ENCODE measurements around the gene PTCH2. TPM values are rescaled to one million over a fixed set of nuclear protein-coding genes. Genes with fewer than 3 reads are reported as not detected.

Gene PTCH2
- total and polyA plus RNA-seq, 2 of the 13 experiments (the other 11 are each of a cell fraction or from before 2014, with no cell fraction given), result 0.60 to 1.5 TPM

GRCh38 chr1:44808063-44808937 is 34.8 kb downstream of the PTCH2 start, which contains the start of gene BTBD19 (continued):
- peak; percentile 45 for TF ChIP-seq ZEB1 (IDR thresholded peaks at IDR 0.05; ENCODE audit: insufficient replicate concordance, low read depth)
- peak; percentile 46 for TF ChIP-seq PHF8 (CRISPR knock-in tag; IDR thresholded peaks at IDR 0.05)
- TF ChIP-seq IKZF5 (CRISPR knock-in tag; IDR thresholded peaks at IDR 0.05), result peak; percentile 46; the same call in 1 of the 2 replicates
- no peak for TF ChIP-seq ZNF879 (CRISPR knock-in tag; IDR thresholded peaks at IDR 0.05)
- no peak for TF ChIP-seq DMTF1 (CRISPR knock-in tag; IDR thresholded peaks at IDR 0.05)
- no peak for TF ChIP-seq JUNB (CRISPR knock-in tag; IDR thresholded peaks at IDR 0.05; ENCODE audit: borderline replicate concordance)
- TF ChIP-seq POLR2AphosphoS5 (IDR thresholded peaks at IDR 0.05; ENCODE audit: low read depth, low read length), result no peak; the same call in 1 of the 2 replicates
- TF ChIP-seq ZNF333 (CRISPR knock-in tag; IDR thresholded peaks at IDR 0.05; ENCODE audit: borderline replicate concordance), result no peak
- peak in 1 of 2 experiments; percentile 16; a peak in 1 of 4 replicates for TF ChIP-seq HMGXB4 (CRISPR knock-in tag; IDR thresholded peaks at IDR 0.05; ENCODE audit: borderline replicate concordance in 1 of 2, low read depth in 1 of 2)
- no peak; the same call in 1 of the 2 replicates for TF ChIP-seq PPARG (CRISPR knock-in tag; conservative IDR thresholded peaks at IDR 0.05)
- no peak for TF ChIP-seq MAFK (conservative IDR thresholded peaks at IDR 0.05 in 1 of 2, IDR thresholded peaks at IDR 0.05 in 1 of 2; ENCODE audit: low read length in 2 of 2)
- no peak for TF ChIP-seq ZNF138 (CRISPR knock-in tag; IDR thresholded peaks at IDR 0.05; ENCODE audit: low read depth)
- no peak for TF ChIP-seq ZNF446 (CRISPR knock-in tag; IDR thresholded peaks at IDR 0.05)
- TF ChIP-seq HHEX (CRISPR knock-in tag; IDR thresholded peaks at IDR 0.05), result no peak
- no peak for TF ChIP-seq CBX1 (IDR thresholded peaks at IDR 0.05; ENCODE audit: low read depth)
- TF ChIP-seq TSC22D2 (CRISPR knock-in tag; IDR thresholded peaks at IDR 0.05; ENCODE audit: borderline replicate concordance), result no peak

Measured in HepG2 (cell line).